ENCODE results near the gene AK9. TPM values are rescaled to one million over a fixed set of nuclear protein-coding genes. Genes with fewer than 3 reads are reported as not detected.

Gene AK9
- total and polyA plus RNA-seq, 7 experiments from 2014 or later: 5.8 to 19.5 (median 7.3) TPM

- no peak for DNase-seq
- intact Hi-C loops (cut with micrococcal nuclease): no loop called here
- Histone ChIP-seq H3K4me1 (ENCODE audit: control insufficient read depth in 2 of 2, insufficient read depth in 2 of 2, low read length in 2 of 2) (no peaks in the 10 kb centered on the region), H3K9me3 (ENCODE audit: control insufficient read depth in 2 of 3, low read length in 3 of 3) (no peaks in the 10 kb centered on the region), H3K4me3 (ENCODE audit: low read length) (no peak overlapping the region), H3K27ac (ENCODE audit: low read depth, low read length) (no peak overlapping the region), H3K36me3 (ENCODE audit: control insufficient read depth in 2 of 3, insufficient read depth in 3 of 3, low read length in 3 of 3) (no peaks in the 10 kb centered on the region), H3K27me3 (ENCODE audit: control insufficient read depth in 2 of 2, insufficient read depth in 2 of 2, low read length in 2 of 2) (no peaks in the 10 kb centered on the region)
- Mint-ChIP-seq H3K4me3 (no peak overlapping the region), H3K27ac (peak overlapping the region in 1 of 9 donors; percentile 9), H3K27me3 (peaks cover 0 to 18% (median 0%) of the 10 kb centered on the region in 5 donors), H3K4me1 (peaks cover 0 to 20% (median 13%) of the 10 kb centered on the region in 7 donors), H3K36me3 (peaks cover 0 to 9% (median 2%) of the 10 kb centered on the region in 5 donors), H3K9me3 (peaks cover 0 to 2% (median 0%) of the 10 kb centered on the region in 11 donors)
- CTCF ChIA-PET: no interaction called here
- POLR2A ChIA-PET: interaction anchor here (0.5 to 0.7 kb wide), 3 partner anchors 15 to 1237 kb away, joined by 3 to 4 read pairs (median 4); no protein-coding TSS in a partner anchor
- no peak for ATAC-seq
Measured at GRCh38 chr6:109498052-109498451, 192.9 kb downstream of the AK9 start.

GRCh38 chr6:109496036-109496772 is 194.8 kb downstream of the AK9 start:
- peaks cover 0 to 2% (median 0%) of the 10 kb centered on the region in 11 donors for H3K9me3 Mint-ChIP-seq
- no peaks in the 10 kb centered on the region for H3K9me3 ChIP-seq (ENCODE audit: control insufficient read depth in 2 of 3, low read length in 3 of 3)
- POLR2A ChIA-PET: no interaction called here
- peaks cover 8 to 9% of the 10 kb centered on the region in 2 donors for H3K4me1 ChIP-seq (ENCODE audit: control insufficient read depth in 2 of 2, insufficient read depth in 2 of 2, low read length in 2 of 2)
- H3K4me3 Mint-ChIP-seq: peak overlapping the region in 1 of 10 donors; percentile 35
- ATAC-seq (no peak), DNase-seq (no peak)
- peaks cover 0 to 1% (median 0%) of the 10 kb centered on the region in 5 donors for H3K36me3 Mint-ChIP-seq
- H3K4me1 Mint-ChIP-seq: peaks cover 6 to 29% (median 22%) of the 10 kb centered on the region in 7 donors
- CTCF ChIA-PET: no interaction called here
- no peak overlapping the region for H3K27ac ChIP-seq (ENCODE audit: low read depth, low read length)
- peak overlapping the region in 3 of 9 donors; percentile 4 to 44 (median 5) for H3K27ac Mint-ChIP-seq
- no peaks in the 10 kb centered on the region for H3K27me3 ChIP-seq (ENCODE audit: control insufficient read depth in 2 of 2, insufficient read depth in 2 of 2, low read length in 2 of 2)
- intact Hi-C loops (cut with micrococcal nuclease): no loop called here
- H3K36me3 ChIP-seq (ENCODE audit: control insufficient read depth in 2 of 3, insufficient read depth in 3 of 3, low read length in 3 of 3): no peaks in the 10 kb centered on the region
- no peak overlapping the region for H3K4me3 ChIP-seq (ENCODE audit: low read length)
- peaks cover 0 to 9% (median 0%) of the 10 kb centered on the region in 5 donors for H3K27me3 Mint-ChIP-seq

GRCh38 chr6:109493865-109494264 is 197.1 kb downstream of the AK9 start:
- Histone ChIP-seq H3K27ac (ENCODE audit: low read depth, low read length) (no peak overlapping the region), H3K9me3 (ENCODE audit: control insufficient read depth in 2 of 3, low read length in 3 of 3) (no peaks in the 10 kb centered on the region), H3K36me3 (ENCODE audit: control insufficient read depth in 2 of 3, insufficient read depth in 3 of 3, low read length in 3 of 3) (no peaks in the 10 kb centered on the region), H3K4me3 (ENCODE audit: low read length) (no peak overlapping the region), H3K4me1 (ENCODE audit: control insufficient read depth in 2 of 2, insufficient read depth in 2 of 2, low read length in 2 of 2) (peaks cover 15 to 17% of the 10 kb centered on the region in 2 donors), H3K27me3 (ENCODE audit: control insufficient read depth in 2 of 2, insufficient read depth in 2 of 2, low read length in 2 of 2) (no peaks in the 10 kb centered on the region)
- peaks cover 0 to 2% (median 0%) of the 10 kb centered on the region in 5 donors for H3K27me3 Mint-ChIP-seq
- ChIA-PET CTCF (no interaction called here), POLR2A (no interaction called here)
- intact Hi-C loops (cut with micrococcal nuclease): no loop called here
- H3K4me3 Mint-ChIP-seq: no peak overlapping the region
- no peak overlapping the region for H3K27ac Mint-ChIP-seq
- no peaks in the 10 kb centered on the region for H3K36me3 Mint-ChIP-seq
- ATAC-seq (peak; percentile 38), DNase-seq (no peak)
- H3K4me1 Mint-ChIP-seq: peaks cover 12 to 42% (median 32%) of the 10 kb centered on the region in 7 donors
- no peaks in the 10 kb centered on the region for H3K9me3 Mint-ChIP-seq

- peak overlapping the region; percentile 1 for H3K27ac ChIP-seq (ENCODE audit: low read depth, low read length)
Measured at GRCh38 chr6:109491207-109491938, 199.6 kb downstream of the AK9 start.

GRCh38 chr6:109490713-109491112 is 200.3 kb downstream of the AK9 start:
- H3K9me3 Mint-ChIP-seq: no peaks in the 10 kb centered on the region
- Histone ChIP-seq H3K27me3 (ENCODE audit: control insufficient read depth in 2 of 2, insufficient read depth in 2 of 2, low read length in 2 of 2) (no peaks in the 10 kb centered on the region), H3K36me3 (ENCODE audit: control insufficient read depth in 2 of 3, insufficient read depth in 3 of 3, low read length in 3 of 3) (no peaks in the 10 kb centered on the region), H3K27ac (ENCODE audit: low read depth, low read length) (no peak overlapping the region), H3K4me3 (ENCODE audit: low read length) (no peak overlapping the region), H3K9me3 (ENCODE audit: control insufficient read depth in 2 of 3, low read length in 3 of 3) (no peaks in the 10 kb centered on the region), H3K4me1 (ENCODE audit: control insufficient read depth in 2 of 2, insufficient read depth in 2 of 2, low read length in 2 of 2) (peaks cover 15 to 17% of the 10 kb centered on the region in 2 donors)
- H3K27me3 Mint-ChIP-seq: peaks cover 0 to 5% (median 0%) of the 10 kb centered on the region in 5 donors
- H3K4me1 Mint-ChIP-seq: peaks cover 12 to 30% (median 22%) of the 10 kb centered on the region in 7 donors
- ATAC-seq (no peak), DNase-seq (no peak)
- peak overlapping the region in 5 of 10 donors; percentile 5 to 70 (median 44) for H3K4me3 Mint-ChIP-seq
- H3K27ac Mint-ChIP-seq: peak overlapping the region in 7 of 9 donors; percentile 26 to 84 (median 71)
- H3K36me3 Mint-ChIP-seq: no peaks in the 10 kb centered on the region
- POLR2A ChIA-PET: interaction anchor here (0.7 to 2.4 kb wide), 6 partner anchors 9 to 903 kb away, joined by 3 to 11 read pairs (median 6); partner anchors contain the start of genes CD164, PPIL6 and SMPD2
- CTCF ChIA-PET: interaction anchor here (1.4 to 1.7 kb wide), 3 partner anchors 30 to 549 kb away, joined by 4 to 12 read pairs (median 8); no protein-coding TSS in a partner anchor
- intact Hi-C loops (cut with micrococcal nuclease): loop anchor here (1.0 to 2.0 kb wide), 3 partner anchors 7 to 200 kb away; partner anchors contain the start of genes ZBTB24 (in 2 of the 2), AK9 (in 1 of the 2) and FIG4 (in 1 of the 2)

More at GRCh38 chr6:109491207-109491938, 199.6 kb downstream of the AK9 start:
- peaks cover 12 to 36% (median 25%) of the 10 kb centered on the region in 7 donors for H3K4me1 Mint-ChIP-seq
- Histone ChIP-seq H3K4me1 (ENCODE audit: control insufficient read depth in 2 of 2, insufficient read depth in 2 of 2, low read length in 2 of 2) (peaks cover 15 to 17% of the 10 kb centered on the region in 2 donors), H3K9me3 (ENCODE audit: control insufficient read depth in 2 of 3, low read length in 3 of 3) (no peaks in the 10 kb centered on the region), H3K36me3 (ENCODE audit: control insufficient read depth in 2 of 3, insufficient read depth in 3 of 3, low read length in 3 of 3) (no peaks in the 10 kb centered on the region), H3K27me3 (ENCODE audit: control insufficient read depth in 2 of 2, insufficient read depth in 2 of 2, low read length in 2 of 2) (no peaks in the 10 kb centered on the region), H3K4me3 (ENCODE audit: low read length) (no peak overlapping the region)
- ChIA-PET CTCF (interaction anchor here (1.4 to 1.7 kb wide), 3 partner anchors 29 to 548 kb away, joined by 4 to 12 read pairs (median 8); no protein-coding TSS in a partner anchor), POLR2A (interaction anchor here (0.8 to 2.4 kb wide), 7 partner anchors 10 to 112 kb away, joined by 3 to 11 read pairs (median 4); partner anchors contain the start of genes CD164, PPIL6 and SMPD2)
- H3K4me3 Mint-ChIP-seq: peak overlapping the region in 8 of 10 donors; percentile 4 to 70 (median 42)
- H3K27ac Mint-ChIP-seq: peak overlapping the region; percentile 19 to 84 (median 60)
- ATAC-seq (peak; percentile 92), DNase-seq (peak in 6 of 9 donors; percentile 23 to 57 (median 39))
- H3K36me3 Mint-ChIP-seq: no peaks in the 10 kb centered on the region
- intact Hi-C loops (cut with micrococcal nuclease): loop anchor here (1.0 to 2.0 kb wide), 3 partner anchors 8 to 199 kb away; partner anchors contain the start of genes ZBTB24 (in 2 of the 2), AK9 (in 1 of the 2) and FIG4 (in 1 of the 2)
- H3K27me3 Mint-ChIP-seq: peaks cover 0 to 5% (median 0%) of the 10 kb centered on the region in 5 donors
- H3K9me3 Mint-ChIP-seq: no peaks in the 10 kb centered on the region

GRCh38 chr6:109488001-109488400 is 203.0 kb downstream of the AK9 start:
- Mint-ChIP-seq H3K27me3 (peaks cover 0 to 7% (median 0%) of the 10 kb centered on the region in 5 donors), H3K9me3 (no peaks in the 10 kb centered on the region), H3K4me3 (no peak overlapping the region), H3K36me3 (no peaks in the 10 kb centered on the region), H3K4me1 (peaks cover 17 to 34% (median 32%) of the 10 kb centered on the region in 7 donors), H3K27ac (peak overlapping the region in 1 of 9 donors; percentile 57)
- Histone ChIP-seq H3K4me1 (ENCODE audit: control insufficient read depth in 2 of 2, insufficient read depth in 2 of 2, low read length in 2 of 2) (peaks cover 15 to 17% of the 10 kb centered on the region in 2 donors), H3K27me3 (ENCODE audit: control insufficient read depth in 2 of 2, insufficient read depth in 2 of 2, low read length in 2 of 2) (no peaks in the 10 kb centered on the region), H3K36me3 (ENCODE audit: control insufficient read depth in 2 of 3, insufficient read depth in 3 of 3, low read length in 3 of 3) (no peaks in the 10 kb centered on the region), H3K9me3 (ENCODE audit: control insufficient read depth in 2 of 3, low read length in 3 of 3) (no peaks in the 10 kb centered on the region), H3K27ac (ENCODE audit: low read depth, low read length) (no peak overlapping the region), H3K4me3 (ENCODE audit: low read length) (no peak overlapping the region)
- ATAC-seq: no peak
- CTCF ChIA-PET: no interaction called here
- no peak for DNase-seq
- POLR2A ChIA-PET: interaction anchor here (0.6 kb wide), 1 partner anchor 91 kb away, joined by 5 read pairs; no protein-coding TSS in a partner anchor
- intact Hi-C loops (cut with micrococcal nuclease): loop anchor here in 1 of 2 donors (10.0 kb wide), 4 partner anchors 1387 to 1997 kb away; partner anchors contain the start of genes AMD1, GTF3C6, OSTM1 and REV3L

All from naive thymus-derived CD4-positive, alpha-beta T cell (primary cell).